ENCODE results near the gene SHB. TPM values are rescaled to one million over a fixed set of nuclear protein-coding genes. Genes with fewer than 3 reads are reported as not detected.

SHB gene
- total RNA-seq, 1 donor from 2014 or later, result 1.1 TPM

DNA sequence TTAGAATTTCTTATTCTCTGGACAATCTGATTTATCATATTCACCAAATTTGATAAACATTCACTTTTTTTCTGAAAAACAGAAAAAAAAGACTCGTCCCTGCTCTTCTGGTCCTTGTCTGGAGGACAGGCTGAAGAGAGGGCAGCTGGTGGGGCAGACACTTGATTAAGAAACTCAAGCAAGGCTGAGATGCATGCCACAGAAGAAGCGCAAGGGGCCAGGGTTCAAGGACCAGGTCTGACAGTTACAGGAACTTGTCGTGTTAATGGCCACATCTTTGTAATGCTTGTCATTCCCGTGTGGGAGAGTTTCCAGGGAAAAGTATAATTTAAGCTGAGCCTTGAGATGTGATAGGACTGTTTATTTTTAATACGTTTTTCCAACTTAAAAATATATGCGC lies 40.6 kb upstream of the SHB start:
- DNase-seq (ENCODE audit: low spot score), result no peak
- peaks cover 15% of the 10 kb centered on the region for H3K4me1 Mint-ChIP-seq
- Histone ChIP-seq H3K9me3 (ENCODE audit: low read depth) (no peaks in the 10 kb centered on the region), H3F3A (ENCODE audit: low read depth) (peaks cover 13% of the 10 kb centered on the region), H3K4me3 (no peak overlapping the region), H3K79me2 (ENCODE audit: low read depth) (no peaks in the 10 kb centered on the region), H2AFZ (replicated peaks) (no peak overlapping the region), H3K27me3 (no peaks in the 10 kb centered on the region), H3K9ac (no peak overlapping the region), H4K20me1 (ENCODE audit: low read depth) (no peaks in the 10 kb centered on the region), H3K27ac (no peak overlapping the region), H3K4me2 (no peak overlapping the region), H3K36me3 (no peaks in the 10 kb centered on the region), H3K4me1 (peaks cover 17% of the 10 kb centered on the region)
- H3K27ac Mint-ChIP-seq, result no peak overlapping the region
- H3K4me3 Mint-ChIP-seq, result no peak overlapping the region
- H3K9me3 Mint-ChIP-seq, result no peaks in the 10 kb centered on the region
- TF ChIP-seq EZH2phosphoT487 (IDR thresholded peaks at IDR 0.05) (no peak), EZH2 (IDR thresholded peaks at IDR 0.05) (no peak)
- peaks cover 11% of the 10 kb centered on the region for H3K27me3 Mint-ChIP-seq (ENCODE audit: insufficient read depth, low read depth)
- no peaks in the 10 kb centered on the region for H3K36me3 Mint-ChIP-seq

DNA sequence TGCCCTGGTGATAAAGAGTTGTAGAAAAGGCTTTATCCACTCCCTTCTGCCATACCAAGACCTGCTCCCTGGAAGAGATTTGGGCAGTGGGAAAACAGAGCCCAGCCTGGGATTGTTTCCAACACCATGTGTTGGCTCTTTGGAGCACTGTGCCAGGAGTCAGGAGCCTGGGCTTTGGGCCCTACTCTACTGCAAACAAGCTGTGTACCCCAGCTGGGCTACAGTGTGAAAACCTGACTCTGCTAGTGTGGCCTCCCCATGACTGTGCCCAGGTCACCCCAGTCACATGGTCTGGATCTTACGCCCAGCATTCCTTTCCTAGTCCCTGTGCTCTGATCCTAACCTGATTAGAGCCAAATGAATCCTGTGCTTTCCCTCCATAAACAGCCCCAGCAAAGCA lies 39.3 kb upstream of the SHB start:
- H3K4me1 Mint-ChIP-seq, result peaks cover 15% of the 10 kb centered on the region
- Histone ChIP-seq H3K79me2 (ENCODE audit: low read depth) (no peaks in the 10 kb centered on the region), H3K4me2 (peak overlapping the region; percentile 57), H4K20me1 (ENCODE audit: low read depth) (no peaks in the 10 kb centered on the region), H3K27ac (no peak overlapping the region), H3K27me3 (no peaks in the 10 kb centered on the region), H3K9me3 (ENCODE audit: low read depth) (no peaks in the 10 kb centered on the region), H3K4me3 (no peak overlapping the region), H3K36me3 (no peaks in the 10 kb centered on the region), H2AFZ (replicated peaks) (no peak overlapping the region), H3K9ac (no peak overlapping the region), H3F3A (ENCODE audit: low read depth) (peaks cover 13% of the 10 kb centered on the region), H3K4me1 (peaks cover 17% of the 10 kb centered on the region)
- TF ChIP-seq EZH2phosphoT487 (IDR thresholded peaks at IDR 0.05), result no peak
- TF ChIP-seq EZH2 (IDR thresholded peaks at IDR 0.05), result no peak
- TF ChIP-seq, protein P1, sequence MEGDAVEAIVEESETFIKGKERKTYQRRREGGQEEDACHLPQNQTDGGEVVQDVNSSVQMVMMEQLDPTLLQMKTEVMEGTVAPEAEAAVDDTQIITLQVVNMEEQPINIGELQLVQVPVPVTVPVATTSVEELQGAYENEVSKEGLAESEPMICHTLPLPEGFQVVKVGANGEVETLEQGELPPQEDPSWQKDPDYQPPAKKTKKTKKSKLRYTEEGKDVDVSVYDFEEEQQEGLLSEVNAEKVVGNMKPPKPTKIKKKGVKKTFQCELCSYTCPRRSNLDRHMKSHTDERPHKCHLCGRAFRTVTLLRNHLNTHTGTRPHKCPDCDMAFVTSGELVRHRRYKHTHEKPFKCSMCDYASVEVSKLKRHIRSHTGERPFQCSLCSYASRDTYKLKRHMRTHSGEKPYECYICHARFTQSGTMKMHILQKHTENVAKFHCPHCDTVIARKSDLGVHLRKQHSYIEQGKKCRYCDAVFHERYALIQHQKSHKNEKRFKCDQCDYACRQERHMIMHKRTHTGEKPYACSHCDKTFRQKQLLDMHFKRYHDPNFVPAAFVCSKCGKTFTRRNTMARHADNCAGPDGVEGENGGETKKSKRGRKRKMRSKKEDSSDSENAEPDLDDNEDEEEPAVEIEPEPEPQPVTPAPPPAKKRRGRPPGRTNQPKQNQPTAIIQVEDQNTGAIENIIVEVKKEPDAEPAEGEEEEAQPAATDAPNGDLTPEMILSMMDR (IDR thresholded peaks at IDR 0.05), result no peak
- peak overlapping the region; percentile 71 for H3K27ac Mint-ChIP-seq
- DNase-seq (ENCODE audit: low spot score), result no peak
- H3K36me3 Mint-ChIP-seq, result no peaks in the 10 kb centered on the region
- no peak overlapping the region for H3K4me3 Mint-ChIP-seq
- peaks cover 14% of the 10 kb centered on the region for H3K27me3 Mint-ChIP-seq (ENCODE audit: insufficient read depth, low read depth)
- no peaks in the 10 kb centered on the region for H3K9me3 Mint-ChIP-seq

DNA sequence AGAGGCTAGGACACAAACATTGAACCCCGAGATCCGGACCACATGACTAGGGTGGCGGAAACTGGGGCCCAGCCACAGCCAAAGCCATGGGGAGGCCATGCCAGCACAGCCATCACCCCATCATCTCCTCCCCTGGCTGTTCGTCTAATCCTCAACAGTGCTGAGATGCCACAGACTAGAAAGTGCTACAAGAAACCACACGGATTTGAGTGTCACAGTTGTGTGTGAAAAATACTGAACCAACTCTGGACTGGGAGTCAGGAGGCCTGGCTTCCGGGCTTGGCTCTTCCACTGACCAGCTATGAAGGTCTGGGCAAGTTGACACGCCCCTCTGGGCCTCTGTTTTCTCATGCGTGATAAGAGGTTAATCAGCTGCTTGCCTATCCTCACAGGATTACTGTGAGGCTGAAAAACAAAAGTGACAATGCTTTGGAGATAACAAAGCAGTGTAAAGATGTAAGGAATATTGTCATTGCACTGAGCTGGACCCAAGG lies 38.8 kb upstream of the SHB start:
- Histone ChIP-seq H3K4me2 (peak overlapping the region; percentile 57), H2AFZ (replicated peaks) (no peak overlapping the region), H3K9ac (no peak overlapping the region), H3K9me3 (ENCODE audit: low read depth) (no peaks in the 10 kb centered on the region), H3K27me3 (no peaks in the 10 kb centered on the region), H3F3A (ENCODE audit: low read depth) (peaks cover 13% of the 10 kb centered on the region), H3K79me2 (ENCODE audit: low read depth) (no peaks in the 10 kb centered on the region), H3K4me3 (no peak overlapping the region), H3K36me3 (no peaks in the 10 kb centered on the region), H4K20me1 (ENCODE audit: low read depth) (no peaks in the 10 kb centered on the region), H3K27ac (no peak overlapping the region), H3K4me1 (peaks cover 17% of the 10 kb centered on the region)
- Mint-ChIP-seq H3K4me3 (no peak overlapping the region), H3K9me3 (no peaks in the 10 kb centered on the region), H3K27ac (peak overlapping the region; percentile 71), H3K36me3 (no peaks in the 10 kb centered on the region), H3K27me3 (ENCODE audit: insufficient read depth, low read depth) (peaks cover 16% of the 10 kb centered on the region), H3K4me1 (peaks cover 15% of the 10 kb centered on the region)
- TF ChIP-seq EZH2 (IDR thresholded peaks at IDR 0.05) (no peak), EZH2phosphoT487 (IDR thresholded peaks at IDR 0.05) (peak; percentile 22)
- peak; percentile 85 for DNase-seq (ENCODE audit: low spot score)

DNA sequence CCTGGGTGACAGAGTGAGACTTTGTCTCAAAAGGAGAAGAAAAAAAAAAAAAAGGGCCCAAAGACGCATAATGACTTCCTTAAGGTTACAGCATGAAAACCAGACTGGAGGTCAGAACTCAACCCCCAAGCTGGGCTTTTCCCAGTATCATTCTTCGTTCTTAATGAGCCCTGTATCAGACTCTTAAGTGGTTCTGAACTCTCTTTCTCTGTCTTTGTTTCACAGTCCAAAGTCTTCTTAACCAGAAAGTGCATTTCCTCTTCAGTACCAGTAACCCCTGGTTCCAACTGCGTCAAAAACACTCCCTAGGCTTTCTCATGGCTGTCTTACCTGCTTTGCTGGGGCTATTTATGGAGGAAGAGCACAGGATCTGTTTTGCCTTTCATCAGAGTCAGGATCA lies 38.4 kb upstream of the SHB start:
- Histone ChIP-seq H3K4me2 (peak overlapping the region; percentile 57), H3K9me3 (ENCODE audit: low read depth) (no peaks in the 10 kb centered on the region), H3K27me3 (no peaks in the 10 kb centered on the region), H3K9ac (no peak overlapping the region), H3K4me3 (no peak overlapping the region), H4K20me1 (ENCODE audit: low read depth) (no peaks in the 10 kb centered on the region), H3K27ac (no peak overlapping the region), H3K4me1 (peaks cover 17% of the 10 kb centered on the region), H2AFZ (replicated peaks) (no peak overlapping the region), H3K36me3 (no peaks in the 10 kb centered on the region), H3K79me2 (ENCODE audit: low read depth) (no peaks in the 10 kb centered on the region), H3F3A (ENCODE audit: low read depth) (peaks cover 13% of the 10 kb centered on the region)
- Mint-ChIP-seq H3K9me3 (no peaks in the 10 kb centered on the region), H3K36me3 (no peaks in the 10 kb centered on the region), H3K4me1 (peaks cover 15% of the 10 kb centered on the region), H3K4me3 (no peak overlapping the region), H3K27me3 (ENCODE audit: insufficient read depth, low read depth) (peaks cover 16% of the 10 kb centered on the region), H3K27ac (peak overlapping the region; percentile 71)
- no peak for TF ChIP-seq EZH2 (IDR thresholded peaks at IDR 0.05)
- TF ChIP-seq, protein P1 (IDR thresholded peaks at IDR 0.05), result no peak
- DNase-seq (ENCODE audit: low spot score), result no peak
